GM23248 (cell line): ENCODE results near the gene RAI1. TPM values are rescaled to one million over a fixed set of nuclear protein-coding genes. Genes with fewer than 3 reads are reported as not detected.

ENCODE experiments used
- DNase-seq: peaks from one replicate; pipeline ENCODE4 v3.0.0-alpha.2; 2015
- H2AFZ ChIP-seq: fragments of 200-600 bp; sonication (generic); 2 replicates; pipeline ENCODE4 v1.6.1; 2016; ENCODE audit warnings: antibody characterized with exemption
- H3F3A ChIP-seq: fragments of 200-600 bp; sonication (generic); 2 replicates; pipeline ENCODE4 v1.6.1; 2016; ENCODE audit warnings: mild to moderate bottlenecking, antibody characterized with exemption, mixed run types; ENCODE audit not compliant: insufficient read depth
- H3K27ac ChIP-seq: fragments of 200-600 bp; sonication (generic); 2 replicates; pipeline ENCODE4 v1.5.1; 2016; ENCODE audit warnings: mild to moderate bottlenecking
- H3K27me3 ChIP-seq: fragments of 200-600 bp; sonication (generic); replicated peaks from 2 replicates; pipeline ENCODE4 v1.6.1; 2016; ENCODE audit warnings: mild to moderate bottlenecking; ENCODE audit not compliant: insufficient read depth
- H3K36me3 ChIP-seq: fragments of 200-600 bp; sonication (generic); 2 replicates; pipeline ENCODE4 v1.6.1; 2016; ENCODE audit warnings: low read depth, mild to moderate bottlenecking
- H3K4me1 ChIP-seq: fragments of 200-600 bp; sonication (generic); 2 replicates; pipeline ENCODE4 v1.6.1; 2016; ENCODE audit warnings: mild to moderate bottlenecking; ENCODE audit not compliant: insufficient read depth
- H3K4me2 ChIP-seq: fragments of 200-600 bp; sonication (generic); one replicate; pipeline ENCODE4 v1.6.1; 2016; ENCODE audit warnings: mild to moderate bottlenecking; ENCODE audit not compliant: unreplicated experiment
- H3K4me3 ChIP-seq: fragments of 200-600 bp; sonication (generic); 2 replicates; pipeline ENCODE4 v1.5.1; 2016; ENCODE audit warnings: mild to moderate bottlenecking
- H3K79me2 ChIP-seq: fragments of 200-600 bp; sonication (generic); 2 replicates; pipeline ENCODE4 v1.6.1; 2016; ENCODE audit warnings: mild to moderate bottlenecking; ENCODE audit not compliant: insufficient read depth
- H3K9ac ChIP-seq: fragments of 200-600 bp; sonication (generic); 2 replicates; pipeline ENCODE4 v1.6.1; 2016; ENCODE audit warnings: mild to moderate bottlenecking
- H3K9me2 ChIP-seq: fragments of 200-600 bp; sonication (generic); 2 replicates; pipeline ENCODE4 v1.6.1; 2016; ENCODE audit warnings: mixed run types, mild to moderate bottlenecking, moderate library complexity; ENCODE audit not compliant: insufficient read depth
- H3K9me3 ChIP-seq: fragments of 200-600 bp; sonication (generic); one replicate; pipeline ENCODE4 v1.6.1; 2017; ENCODE audit warnings: low read depth
- H4K20me1 ChIP-seq: fragments of 200-600 bp; sonication (generic); 2 replicates; pipeline ENCODE4 v1.6.0; 2016; ENCODE audit not compliant: insufficient read depth
- EZH2 ChIP-seq: fragments of 200-600 bp; sonication (generic); IDR thresholded peaks from 2 replicates; pipeline ENCODE4 v1.6.1; 2018; ENCODE audit warnings: antibody characterized with exemption, mild to moderate bottlenecking; ENCODE audit not compliant: insufficient read depth, poor library complexity, severe bottlenecking
- EZH2phosphoT487 ChIP-seq: fragments of 200-600 bp; sonication (generic); IDR thresholded peaks from 2 replicates; pipeline ENCODE4 v1.6.1; 2018; ENCODE audit warnings: antibody characterized with exemption, moderate library complexity, mild to moderate bottlenecking, low read depth; ENCODE audit not compliant: insufficient read depth
- WGBS, 2 experiments: methylation state at CpG; one replicate each; pipeline ENCODE4 v1.1.6; 2015 to 2017; ENCODE audit warnings: low lambda C conversion rate in 2 of 2, low coverage in 1 of 2; ENCODE audit errors: missing lambda C conversion rate in 2 of 2; 5-methylcytosine and 5-hydroxymethylcytosine counted together
- in situ Hi-C: fragments of 300-500 bp; cut with MboI; formaldehyde crosslinking; loops from 2 replicates; pipeline ENCODE4 v1.15.0; 2020
- polyA plus RNA-seq: library from polyadenylated mRNA; unstranded; fragments of >200 nt; fragmentation: Nextera tagmentation; extraction: Ambion mirVana; gene quantifications from 2 replicates; pipeline ENCODE4 v1.2.1, GENCODE V29; 2016
- total RNA-seq: library from RNA; depleted of rRNA; stranded (reverse); fragments of >200 nt; shearing (Covaris generic); gene quantifications from 2 replicates; pipeline ENCODE4 v1.2.3, GENCODE V29; 2014

The RAI1 gene
- total and polyA plus RNA-seq, 2 experiments from 2014 or later = 5.2 to 9.1 TPM

GRCh38 chr17:17669580-17670235, 11.6 kb upstream of the RAI1 start:
- in situ Hi-C loops = no loop called here
- Histone ChIP-seq H3K36me3 (no peaks in the 10 kb centered on the region), H3K79me2 (no peaks in the 10 kb centered on the region), H4K20me1 (no peaks in the 10 kb centered on the region), H3K27ac (no peak overlapping the region), H3K4me3 (no peak overlapping the region), H3K9me2 (no peaks in the 10 kb centered on the region), H3K9me3 (no peaks in the 10 kb centered on the region), H3K4me1 (no peaks in the 10 kb centered on the region), H3K4me2 (no peak overlapping the region), H3K9ac (no peak overlapping the region), H3K27me3 (no peaks in the 10 kb centered on the region), H2AFZ (no peak overlapping the region), H3F3A (no peaks in the 10 kb centered on the region)
- no peak for DNase-seq
- 77 to 85% methylated on average over 6 of the region's 6 CpGs for WGBS, 2 experiments
- TF ChIP-seq EZH2phosphoT487 (no peak), EZH2 (no peak)

GRCh38 chr17:17670701-17671305, 10.5 kb upstream of the RAI1 start:
- no peak overlapping the region for H2AFZ ChIP-seq
- WGBS, 2 experiments = 74 to 81% methylated on average over 16 of the region's 16 CpGs
- DNase-seq = no peak
- no peaks in the 10 kb centered on the region for H3K27me3 ChIP-seq
- H3K79me2 ChIP-seq = no peaks in the 10 kb centered on the region
- no peak overlapping the region for H3K4me2 ChIP-seq
- in situ Hi-C loops = no loop called here
- H4K20me1 ChIP-seq = no peaks in the 10 kb centered on the region
- H3K36me3 ChIP-seq = no peaks in the 10 kb centered on the region
- H3K9ac ChIP-seq = no peak overlapping the region
- H3K9me3 ChIP-seq = no peaks in the 10 kb centered on the region
- H3K4me1 ChIP-seq = no peaks in the 10 kb centered on the region
- TF ChIP-seq EZH2 (no peak), EZH2phosphoT487 (no peak)
- no peak overlapping the region for H3K27ac ChIP-seq
- no peak overlapping the region for H3K4me3 ChIP-seq
- no peaks in the 10 kb centered on the region for H3K9me2 ChIP-seq
- no peaks in the 10 kb centered on the region for H3F3A ChIP-seq

- Histone ChIP-seq H3K36me3 (no peaks in the 10 kb centered on the region), H3F3A (no peaks in the 10 kb centered on the region), H3K27ac (no peak overlapping the region), H3K9me2 (no peaks in the 10 kb centered on the region), H3K79me2 (no peaks in the 10 kb centered on the region), H3K9ac (no peak overlapping the region), H4K20me1 (no peaks in the 10 kb centered on the region), H3K4me1 (peaks cover 4% of the 10 kb centered on the region; the same call in 1 of the 2 replicates), H3K27me3 (no peaks in the 10 kb centered on the region), H2AFZ (no peak overlapping the region), H3K4me3 (no peak overlapping the region), H3K9me3 (no peaks in the 10 kb centered on the region), H3K4me2 (no peak overlapping the region)
- no peak for DNase-seq
- in situ Hi-C loops = no loop called here
- WGBS, 2 experiments = 69 to 71% methylated on average over 10 of the region's 10 CpGs
- TF ChIP-seq EZH2phosphoT487 = no peak
- no peak for TF ChIP-seq EZH2
Observed at GRCh38 chr17:17671369-17672129, 9.7 kb upstream of the RAI1 start.

DNA sequence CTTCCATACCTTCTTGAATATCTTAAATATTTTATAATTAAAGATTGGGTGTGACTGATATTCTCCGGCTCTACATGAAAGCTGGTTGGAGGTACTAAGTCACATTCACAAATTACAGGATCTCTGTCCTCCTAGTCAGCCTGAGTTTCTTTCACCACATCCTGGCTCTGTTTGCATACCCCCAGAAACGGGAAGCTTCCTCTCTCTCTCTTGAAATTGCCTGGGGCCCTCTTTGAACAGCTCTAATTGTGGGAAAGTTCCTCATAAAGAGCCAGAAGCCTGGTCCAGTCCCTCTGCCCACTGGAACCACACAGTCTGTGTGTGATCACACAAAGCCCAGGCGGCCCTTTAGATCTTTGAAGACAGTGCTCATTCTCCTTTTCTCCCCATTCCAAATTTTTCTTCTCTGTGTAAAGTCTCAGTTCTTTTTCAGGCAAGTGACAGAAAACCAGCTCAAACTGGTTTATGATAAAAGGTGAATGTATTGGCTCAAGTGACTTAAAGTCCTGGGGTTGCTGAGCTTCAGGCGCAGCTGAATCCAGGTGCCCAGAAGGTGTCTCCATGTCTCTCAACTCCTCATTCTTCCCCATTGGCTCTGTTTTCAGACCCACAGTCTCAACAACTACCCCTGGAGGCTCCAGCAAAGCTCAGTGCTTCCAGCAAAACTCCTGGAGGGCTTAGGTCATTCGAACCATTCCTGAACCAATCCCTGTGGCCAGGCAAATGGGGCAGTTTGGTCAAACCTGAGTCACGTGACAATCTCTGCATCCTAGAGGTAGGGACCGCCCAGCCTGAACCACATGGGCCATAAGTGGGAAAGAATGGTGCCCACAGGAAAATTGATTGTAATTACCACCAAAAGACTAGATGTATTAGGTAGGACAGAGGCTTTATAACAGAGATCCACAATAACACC, 8.5 kb upstream of the RAI1 start:
- Histone ChIP-seq H3K27ac (no peak overlapping the region), H3K36me3 (no peaks in the 10 kb centered on the region), H3K79me2 (no peaks in the 10 kb centered on the region), H3K27me3 (no peaks in the 10 kb centered on the region), H3K4me1 (peaks cover 4% of the 10 kb centered on the region; the same call in 1 of the 2 replicates), H3K9ac (no peak overlapping the region), H3K4me3 (no peak overlapping the region), H3K9me2 (no peaks in the 10 kb centered on the region), H4K20me1 (no peaks in the 10 kb centered on the region), H3K9me3 (no peaks in the 10 kb centered on the region), H3K4me2 (no peak overlapping the region), H2AFZ (no peak overlapping the region), H3F3A (no peaks in the 10 kb centered on the region)
- TF ChIP-seq EZH2phosphoT487 = no peak
- no peak for TF ChIP-seq EZH2
- in situ Hi-C loops = no loop called here
- 81 to 84% methylated on average over 7 of the region's 7 CpGs for whole genome bisulfite sequencing, 2 experiments
- no peak for DNase-seq
